ENCODE data around the gene DAPK1.
A peak's percentile ranks its signal among the peaks of the same experiment; 100 is the strongest.

The DAPK1 gene

GRCh38 chr9:87497604-87498045 lies at the start of gene DAPK1:
Gene DAPK1 (plus strand): TSS chr9:87497867. CDS start chr9:87499078, 1,211 bp downstream.
- DNase-seq (ENCODE audit: low read depth in 2 of 2): no peak

- DNase-seq (ENCODE audit: low read depth in 2 of 2): no peak
Observed at GRCh38 chr9:87451149-87451548, 46.5 kb upstream of the DAPK1 start.

- no peak for DNase-seq (ENCODE audit: low read depth in 2 of 2)
Observed at GRCh38 chr9:87455407-87455806, 42.3 kb upstream of the DAPK1 start.

- DNase-seq (ENCODE audit: low read depth in 2 of 2): no peak
Observed at GRCh38 chr9:87461256-87461655, 36.4 kb upstream of the DAPK1 start.

- peak in 1 of 2 experiments; percentile 6 for DNase-seq (ENCODE audit: low read depth in 2 of 2)
Observed at GRCh38 chr9:87464110-87464991, 33.3 kb upstream of the DAPK1 start.

GRCh38 chr9:87464992-87465378 lies 32.7 kb upstream of the DAPK1 start:
- DNase-seq (ENCODE audit: low read depth in 2 of 2): no peak

- no peak for DNase-seq (ENCODE audit: low read depth in 2 of 2)
Observed at GRCh38 chr9:87465816-87466215, 31.9 kb upstream of the DAPK1 start.

GRCh38 chr9:87467187-87467586 lies 30.5 kb upstream of the DAPK1 start:
- DNase-seq (ENCODE audit: low read depth in 2 of 2): no peak

- DNase-seq (ENCODE audit: low read depth in 2 of 2): no peak
Observed at GRCh38 chr9:87469793-87470465, 27.7 kb upstream of the DAPK1 start.

GRCh38 chr9:87471746-87472145 lies 25.9 kb upstream of the DAPK1 start:
- DNase-seq (ENCODE audit: low read depth in 2 of 2): no peak

- no peak for DNase-seq (ENCODE audit: low read depth in 2 of 2)
Observed at GRCh38 chr9:87475463-87475862, 22.2 kb upstream of the DAPK1 start.

GRCh38 chr9:87478226-87478992 lies 19.3 kb upstream of the DAPK1 start:
- no peak for DNase-seq (ENCODE audit: low read depth in 2 of 2)

- DNase-seq (ENCODE audit: low read depth in 2 of 2): no peak
Observed at GRCh38 chr9:87479801-87480201, 17.9 kb upstream of the DAPK1 start.

GRCh38 chr9:87481890-87482855 lies 15.5 kb upstream of the DAPK1 start:
- no peak for DNase-seq (ENCODE audit: low read depth in 2 of 2)

GRCh38 chr9:87490225-87490624 lies 7.4 kb upstream of the DAPK1 start:
- no peak for DNase-seq (ENCODE audit: low read depth in 2 of 2)

GRCh38 chr9:87490907-87491306 lies 6.8 kb upstream of the DAPK1 start:
- no peak for DNase-seq (ENCODE audit: low read depth in 2 of 2)

GRCh38 chr9:87491523-87491922 lies 6.1 kb upstream of the DAPK1 start:
- no peak for DNase-seq (ENCODE audit: low read depth in 2 of 2)

- DNase-seq (ENCODE audit: low read depth in 2 of 2): no peak
Observed at GRCh38 chr9:87492642-87493041, 5.0 kb upstream of the DAPK1 start.

GRCh38 chr9:87494970-87495471 lies 2.6 kb upstream of the DAPK1 start:
- no peak for DNase-seq (ENCODE audit: low read depth in 2 of 2)

- DNase-seq (ENCODE audit: low read depth in 2 of 2): no peak
Observed at GRCh38 chr9:87497080-87497603, 525 bp upstream of the DAPK1 start.
